ENCODE measurements around the gene TMEM204. TPM values are rescaled to one million over a fixed set of nuclear protein-coding genes. Genes with fewer than 3 reads are reported as not detected.

The TMEM204 gene
- total RNA-seq, 1 donor from 2014 or later = 27.1 TPM

- Histone ChIP-seq H3K36me3 (peaks cover 7% of the 10 kb centered on the region), H3K4me3 (no peak overlapping the region), H3K27ac (replicated peaks) (no peak overlapping the region), H3K27me3 (ENCODE audit: low read depth) (no peaks in the 10 kb centered on the region), H3K9me3 (replicated peaks) (no peaks in the 10 kb centered on the region), H3K4me1 (no peaks in the 10 kb centered on the region)
- TF ChIP-seq CTCF (IDR thresholded peaks at IDR 0.05; ENCODE audit: borderline replicate concordance) = no peak
- intact Hi-C loops (cut with micrococcal nuclease) = no loop called here
- no peak for DNase-seq
Measured at GRCh38 chr16:1596516-1596915, 63.0 kb downstream of the TMEM204 start.

DNA sequence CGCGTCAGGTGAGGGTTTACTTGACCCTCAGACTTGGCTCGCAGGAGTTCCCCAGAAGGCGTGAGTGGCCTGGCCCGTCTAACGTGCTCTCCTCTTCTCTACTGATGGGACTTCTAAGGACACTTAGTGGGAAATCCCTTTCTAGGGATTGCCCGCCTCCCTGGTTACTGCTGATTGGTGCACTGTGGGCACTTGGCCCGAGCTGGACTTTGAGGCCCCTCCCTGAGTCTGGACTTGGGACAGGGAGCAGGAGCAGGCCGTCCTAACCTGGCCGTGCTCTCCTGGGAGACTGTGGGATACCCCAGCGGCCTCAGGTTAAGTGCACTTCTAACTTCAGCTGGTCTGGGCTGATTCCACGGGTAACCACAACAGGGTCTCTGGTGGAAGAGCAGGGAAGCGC lies 63.7 kb downstream of the TMEM204 start:
- peaks cover 13% of the 10 kb centered on the region for H3K36me3 ChIP-seq
- intact Hi-C loops (cut with micrococcal nuclease) = no loop called here

DNA sequence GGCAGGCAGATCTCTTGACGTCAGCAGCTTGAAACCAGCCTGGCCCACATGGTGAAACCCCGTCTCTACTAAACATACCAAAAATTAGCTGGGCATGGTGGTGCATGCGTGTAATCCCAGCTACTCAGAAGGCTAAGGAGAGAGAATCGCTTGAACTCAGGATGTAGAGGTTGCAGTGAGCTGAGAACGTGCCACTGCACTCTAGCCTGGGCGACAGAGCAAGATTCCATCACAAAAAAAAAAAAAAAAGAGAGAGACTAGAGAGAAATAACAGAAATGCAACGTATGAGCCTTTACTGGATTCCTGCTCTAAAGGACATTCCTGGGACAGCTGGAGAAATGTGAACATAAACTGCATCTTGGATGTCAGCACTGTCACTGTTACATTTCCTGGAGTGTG lies 67.6 kb downstream of the TMEM204 start:
- H3K4me3 ChIP-seq = no peak overlapping the region
- peaks cover 21% of the 10 kb centered on the region for H3K36me3 ChIP-seq
- TF ChIP-seq CTCF (IDR thresholded peaks at IDR 0.05; ENCODE audit: borderline replicate concordance) = no peak
- no peak overlapping the region for H3K27ac ChIP-seq (replicated peaks)
- H3K4me1 ChIP-seq = no peaks in the 10 kb centered on the region
- intact Hi-C loops (cut with micrococcal nuclease) = no loop called here
- no peaks in the 10 kb centered on the region for H3K9me3 ChIP-seq (replicated peaks)
- no peak for DNase-seq
- no peaks in the 10 kb centered on the region for H3K27me3 ChIP-seq (ENCODE audit: low read depth)

More for the DNA sequence above, 63.7 kb downstream of the TMEM204 start:
- Histone ChIP-seq H3K9me3 (replicated peaks) (no peaks in the 10 kb centered on the region), H3K4me1 (no peaks in the 10 kb centered on the region), H3K4me3 (no peak overlapping the region), H3K27me3 (ENCODE audit: low read depth) (no peaks in the 10 kb centered on the region), H3K27ac (replicated peaks) (no peak overlapping the region)
- TF ChIP-seq CTCF (IDR thresholded peaks at IDR 0.05; ENCODE audit: borderline replicate concordance) = no peak
- no peak for DNase-seq

DNA sequence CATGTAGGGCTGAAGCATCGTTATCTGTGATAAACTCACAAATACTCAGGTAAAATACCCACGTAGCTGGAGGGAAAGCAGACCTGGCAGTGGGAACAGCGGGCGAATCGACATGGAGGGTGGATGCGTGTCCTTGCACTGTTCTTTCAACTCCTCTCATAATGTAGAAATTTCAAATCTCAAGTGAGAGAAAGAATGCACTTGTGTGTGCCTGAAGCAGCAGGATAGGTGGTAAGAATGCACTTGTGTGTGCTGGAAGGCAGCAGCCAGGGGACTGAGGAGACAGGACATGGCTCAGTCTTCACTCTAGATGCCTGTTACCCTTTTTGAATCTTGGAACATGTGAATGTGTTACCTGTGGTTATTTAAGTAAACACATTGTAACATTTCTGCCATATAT lies 68.0 kb downstream of the TMEM204 start:
- Histone ChIP-seq H3K36me3 (peaks cover 26% of the 10 kb centered on the region), H3K27me3 (ENCODE audit: low read depth) (no peaks in the 10 kb centered on the region), H3K27ac (replicated peaks) (no peak overlapping the region), H3K9me3 (replicated peaks) (no peaks in the 10 kb centered on the region), H3K4me1 (no peaks in the 10 kb centered on the region), H3K4me3 (no peak overlapping the region)
- no peak for TF ChIP-seq CTCF (IDR thresholded peaks at IDR 0.05; ENCODE audit: borderline replicate concordance)
- intact Hi-C loops (cut with micrococcal nuclease) = no loop called here
- no peak for DNase-seq

- no peak for TF ChIP-seq CTCF (IDR thresholded peaks at IDR 0.05; ENCODE audit: borderline replicate concordance)
- Histone ChIP-seq H3K4me1 (no peaks in the 10 kb centered on the region), H3K9me3 (replicated peaks) (no peaks in the 10 kb centered on the region), H3K27me3 (ENCODE audit: low read depth) (no peaks in the 10 kb centered on the region), H3K36me3 (peaks cover 32% of the 10 kb centered on the region), H3K27ac (replicated peaks) (no peak overlapping the region), H3K4me3 (no peak overlapping the region)
- no peak for DNase-seq
- intact Hi-C loops (cut with micrococcal nuclease) = no loop called here
Measured at GRCh38 chr16:1602285-1602684, 68.8 kb downstream of the TMEM204 start.

Other genes starting within 250 kb of the TMEM204 start
- 86.2 TPM for gene UBE2I, start 224.0 kb upstream of the TMEM204 start, total RNA-seq
- 3.9 TPM for gene BAIAP3, start 200.0 kb upstream of the TMEM204 start, total RNA-seq
- 54.9 TPM for gene TSR3, start 181.8 kb upstream of the TMEM204 start, total RNA-seq
- 31.8 TPM for gene GNPTG, start 181.7 kb upstream of the TMEM204 start, total RNA-seq
- 13.4 TPM for gene UNKL, start 119.0 kb upstream of the TMEM204 start, total RNA-seq
- gene UQCC4, start 112.9 kb upstream of the TMEM204 start, total RNA-seq = 13.6 TPM
- gene PERCC1, start 102.6 kb upstream of the TMEM204 start, total RNA-seq = not detected
- gene CCDC154, start 89.1 kb upstream of the TMEM204 start, total RNA-seq = 1.3 TPM
- 45.3 TPM for gene CLCN7, start 58.6 kb upstream of the TMEM204 start, total RNA-seq
- gene PTX4, start 44.7 kb upstream of the TMEM204 start, total RNA-seq = not detected
- gene TELO2, start 40.3 kb upstream of the TMEM204 start, total RNA-seq = 17.7 TPM
- 7.5 TPM for gene IFT140, start 78.4 kb downstream of the TMEM204 start, total RNA-seq
- 12.3 TPM for gene CRAMP1, start 78.7 kb downstream of the TMEM204 start, total RNA-seq
- gene JPT2, start 144.6 kb downstream of the TMEM204 start, total RNA-seq = 30.6 TPM
- gene MAPK8IP3, start 172.5 kb downstream of the TMEM204 start, total RNA-seq = 56.0 TPM
- 37.0 TPM for gene NME3, start 237.9 kb downstream of the TMEM204 start, total RNA-seq
- 7.4 TPM for gene EME2, start 239.1 kb downstream of the TMEM204 start, total RNA-seq
- 78.0 TPM for gene MRPS34, start 239.5 kb downstream of the TMEM204 start, total RNA-seq
- gene SPSB3, start 248.9 kb downstream of the TMEM204 start, total RNA-seq = 36.8 TPM
- gene NUBP2, start 249.3 kb downstream of the TMEM204 start, total RNA-seq = 36.2 TPM

All from left ventricle myocardium inferior (tissue), 1 donor.